ENCODE measurements around the gene ZFP14. TPM values are rescaled to one million over a fixed set of nuclear protein-coding genes. Genes with fewer than 3 reads are reported as not detected.
"Not testable (repeated sequence)": the region's sequence is repeated elsewhere in the genome, so short reads cannot be mapped to it uniquely, and the experiment has no call there.

The ZFP14 gene
- total RNA-seq, 1 donor from 2014 or later = 10.4 TPM

- H3K4me1 Mint-ChIP-seq; H3K27me3 Mint-ChIP-seq; DNase-seq; intact Hi-C loops (cut with micrococcal nuclease); H3K9me3 Mint-ChIP-seq; H3K27ac Mint-ChIP-seq; ATAC-seq (ENCODE audit: low read depth); POLR2A ChIA-PET; CTCF ChIA-PET; H3K36me3 Mint-ChIP-seq (ENCODE audit: low read depth); H3K4me3 Mint-ChIP-seq: not testable (repeated sequence)
These were observed 86.7 kb downstream of the ZFP14 start for GRCh38 chr19:36292317-36292716.

Other genes with a start within 250 kb of the ZFP14 start
- gene CAPNS1, start 239.1 kb downstream of the ZFP14 start, total RNA-seq = 442 and 477 TPM in 2 replicates
- not detected in 2 replicates for gene COX7A1, start 226.8 kb downstream of the ZFP14 start, total RNA-seq
- gene ZNF565, start 164.5 kb downstream of the ZFP14 start, total RNA-seq = 2.3 and 3.2 TPM in 2 replicates
- 57.8 and 63.2 TPM in 2 replicates for gene ZNF146, start 164.1 kb downstream of the ZFP14 start, total RNA-seq
- 10.4 and 11.4 TPM in 2 replicates for gene ZFP82, start 39.4 kb upstream of the ZFP14 start, total RNA-seq
- gene ZNF566, start 110.4 kb upstream of the ZFP14 start, total RNA-seq = 14.1 and 16.6 TPM in 2 replicates
- gene ZNF260, start 149.1 kb upstream of the ZFP14 start, total RNA-seq = 9.8 and 13.6 TPM in 2 replicates
- 21.9 and 23.6 TPM in 2 replicates for gene ZNF529, start 194.1 kb upstream of the ZFP14 start, total RNA-seq
- 11.5 and 14.4 TPM in 2 replicates for gene ZNF382, start 226.1 kb upstream of the ZFP14 start, total RNA-seq